HCT116 (cell line): ENCODE measurements around the gene GRID2IP. TPM values are rescaled to one million over a fixed set of nuclear protein-coding genes. Genes with fewer than 3 reads are reported as not detected.

Experiments
- ATAC-seq: fragments of 200-7000 bp; cut with Tn5 transposase; 2 replicates; pipeline ENCODE4 v1.9.1; 2020; ENCODE audit warnings: mild to moderate bottlenecking, moderate library complexity
- BruUV-seq: library from RNA; stranded (reverse); fragments of 400-500 nt; replicated peaks from 2 replicates; lab custom pipeline; 2021; lab: Mats Ljungman, UMichigan
- CTCF ChIA-PET: fragments of 300-600 bp; sonication (Branson Sonifier 250); formaldehyde crosslinking; loops from one replicate; lab custom pipeline; 2021; ENCODE audit warnings: antibody characterized with exemption; lab: Charles Lee
- POLR2A ChIA-PET: fragments of 300-600, 350-600 bp; sonication (Branson Sonifier 250); formaldehyde crosslinking; loops from one replicate; lab custom pipeline; 2021; ENCODE audit warnings: antibody characterized with exemption; lab: Charles Lee
- RAD21 ChIA-PET, 2 experiments: fragments of 300-600 bp; sonication (Branson Sonifier 250); formaldehyde crosslinking; loops; one replicate each; lab custom pipeline; 2023; ENCODE audit warnings: low total read pairs in 2 of 2; ENCODE audit not compliant: uncharacterized antibody in 2 of 2, unreplicated experiment in 2 of 2, low non-redundant PET in 1 of 2; lab: Charles Lee
- DNase-seq: peaks from one replicate; pipeline ENCODE4 v3.0.0-alpha.2; 2010; ENCODE audit warnings: low read depth, low spot score
- H2AFZ ChIP-seq: fragments of 200-600 bp; shearing (Covaris generic), sonication (generic); 2 replicates; pipeline ENCODE4 v1.6.1; 2017; ENCODE audit warnings: low read depth, mixed run types, mixed read lengths, antibody characterized with exemption, low read length; ENCODE audit not compliant: poor library complexity, severe bottlenecking
- H3K27ac ChIP-seq: 2 replicates; pipeline ENCODE4 v1.5.1; 2012; ENCODE audit warnings: low read depth, low read length
- H3K27me3 ChIP-seq: fragments of 200-600 bp; sonication (generic); 2 replicates; pipeline ENCODE4 v1.6.1; 2016; ENCODE audit warnings: mixed run types, low read length, mixed read lengths; ENCODE audit not compliant: insufficient read depth
- H3K36me3 ChIP-seq, 2 experiments: fragments of 200-500 bp in 1 of 2; fragments of 200-600 bp in 1 of 2; sonication (Bioruptor generic) in 1 of 2; sonication (generic) in 1 of 2; 2 replicates each; pipeline versions ENCODE4 v1.5.1 to v1.6.1; 2014 to 2016; ENCODE audit warnings: low read length in 2 of 2, inconsistent platforms in 1 of 2, mixed read lengths in 1 of 2, mixed run types in 1 of 2; ENCODE audit not compliant: insufficient read depth in 2 of 2, control insufficient read depth in 1 of 2
- H3K4me1 ChIP-seq, 2 experiments: fragments of 200-600 bp in 1 of 2; sonication (generic) in 1 of 2; 2 replicates each; pipeline versions ENCODE4 v1.5.1 to v1.6.1; 2012 to 2017; ENCODE audit warnings: low read length in 2 of 2, inconsistent platforms in 1 of 2, mild to moderate bottlenecking in 1 of 2, mixed read lengths in 1 of 2, mixed run types in 1 of 2, moderate library complexity in 1 of 2; ENCODE audit not compliant: insufficient read depth in 2 of 2, control insufficient read depth in 1 of 2
- H3K4me2 ChIP-seq: fragments of 200-600 bp; sonication (generic); 2 replicates; pipeline ENCODE4 v1.6.1; 2017; ENCODE audit warnings: mixed run types, low read length, mixed read lengths
- H3K4me3 ChIP-seq, 2 experiments: fragments of 200-600 bp in 1 of 2; sonication (generic) in 1 of 2; replicated peaks in 1 of 2; 2 replicates each; pipeline ENCODE4 v1.5.1; 2011 to 2016; ENCODE audit warnings: low read length in 2 of 2, control low read depth in 1 of 2, low read depth in 1 of 2, mild to moderate bottlenecking in 1 of 2, mixed read lengths in 1 of 2, mixed run types in 1 of 2
- H3K79me2 ChIP-seq: fragments of 200-600 bp; sonication (generic); 2 replicates; pipeline ENCODE4 v1.6.1; 2017; ENCODE audit warnings: mild to moderate bottlenecking, mixed run types, low read length, moderate library complexity, mixed read lengths; ENCODE audit not compliant: insufficient read depth
- H3K9ac ChIP-seq: fragments of 200-600 bp; sonication (generic); 2 replicates; pipeline ENCODE4 v1.6.1; 2016; ENCODE audit warnings: low read length, mixed read lengths
- H3K9me2 ChIP-seq: fragments of 200-600 bp; sonication (generic), shearing (Covaris generic); 2 replicates; pipeline ENCODE4 v1.6.1; 2017; ENCODE audit warnings: mixed run types, mild to moderate bottlenecking, moderate library complexity; ENCODE audit not compliant: insufficient read depth
- H3K9me3 ChIP-seq, 2 experiments: fragments of 200-500 bp in 1 of 2; fragments of 200-600 bp in 1 of 2; sonication (Bioruptor generic) in 1 of 2; sonication (generic) in 1 of 2; 2 replicates each; pipeline ENCODE4 v1.6.1; 2014 to 2017; ENCODE audit warnings: low read length in 2 of 2, mixed read lengths in 2 of 2, inconsistent platforms in 1 of 2, low read depth in 1 of 2, mild to moderate bottlenecking in 1 of 2, mixed run types in 1 of 2, moderate library complexity in 1 of 2; ENCODE audit not compliant: control insufficient read depth in 1 of 2, insufficient read depth in 1 of 2
- H4K20me1 ChIP-seq: fragments of 200-600 bp; sonication (generic), shearing (Covaris generic); 2 replicates; pipeline ENCODE4 v1.6.1; 2017; ENCODE audit warnings: mixed run types, mild to moderate bottlenecking, moderate library complexity; ENCODE audit not compliant: insufficient read depth
- ATF3 ChIP-seq: IDR thresholded peaks from 2 replicates; pipeline ENCODE4 v1.6.1; 2012
- CEBPB ChIP-seq: IDR thresholded peaks from 2 replicates; pipeline ENCODE4 v1.6.1; 2012; ENCODE audit warnings: low read depth
- EGR1 ChIP-seq: IDR thresholded peaks from 2 replicates; pipeline ENCODE4 v1.6.1; 2012; ENCODE audit warnings: low read depth
- ELF1 ChIP-seq: IDR thresholded peaks from 2 replicates; pipeline ENCODE4 v1.6.1; 2012; ENCODE audit warnings: low read depth, borderline replicate concordance
- EZH2 ChIP-seq: fragments of 200-600 bp; sonication (generic); IDR thresholded peaks from 2 replicates; pipeline ENCODE4 v1.6.1; 2017; ENCODE audit warnings: antibody characterized with exemption, mixed run types
- FOSL1 ChIP-seq: IDR thresholded peaks from 2 replicates; pipeline ENCODE4 v1.6.1; 2012; ENCODE audit warnings: low read depth
- JUND ChIP-seq: IDR thresholded peaks from 2 replicates; pipeline ENCODE4 v1.6.1; 2012
- MAX ChIP-seq: IDR thresholded peaks from 2 replicates; pipeline ENCODE4 v1.6.1; 2012
- YY1 ChIP-seq: IDR thresholded peaks from 2 replicates; pipeline ENCODE4 v1.6.1; 2011; ENCODE audit warnings: low read length, low read depth, moderate library complexity, mild to moderate bottlenecking; ENCODE audit not compliant: insufficient replicate concordance; ENCODE audit errors: extremely low read depth
- ZBTB33 ChIP-seq: IDR thresholded peaks from 2 replicates; pipeline ENCODE4 v1.6.1; 2011; ENCODE audit warnings: mild to moderate bottlenecking, low read length, moderate library complexity; ENCODE audit not compliant: insufficient replicate concordance; ENCODE audit errors: extremely low read depth
- intact Hi-C: fragments of 100-400 bp; cut with micrococcal nuclease; formaldehyde crosslinking; loops from 2 replicates; pipeline ENCODE4 v1.10.0; 2022
- total RNA-seq: library from RNA; stranded (reverse); gene quantifications from one replicate; pipeline ENCODE4 v1.2.1, GENCODE V29; 2021; ENCODE audit not compliant: unreplicated experiment

Gene GRID2IP
- total RNA-seq, 1 experiment from 2014 or later, result 3.2 TPM

- no peak overlapping the region for H3K9ac ChIP-seq
- CTCF ChIA-PET, result no interaction called here
- H3K27ac ChIP-seq, result no peak overlapping the region
- ATAC-seq (no peak), DNase-seq (no peak)
- H3K9me2 ChIP-seq, result no peaks in the 10 kb centered on the region
- no peaks in the 10 kb centered on the region for H3K9me3 ChIP-seq
- POLR2A ChIA-PET, result no interaction called here
- RAD21 ChIA-PET, result no interaction called here
- no peak overlapping the region for H3K4me3 ChIP-seq
- no peaks in the 10 kb centered on the region for H4K20me1 ChIP-seq
- BruUV-seq, result no TSS peak
- intact Hi-C loops, result no loop called here
- H3K4me2 ChIP-seq, result no peak overlapping the region
- no peaks in the 10 kb centered on the region for H3K36me3 ChIP-seq
- H3K27me3 ChIP-seq, result no peaks in the 10 kb centered on the region
- no peaks in the 10 kb centered on the region for H3K79me2 ChIP-seq
- no peak for TF ChIP-seq FOSL1
- no peak for TF ChIP-seq EZH2
- TF ChIP-seq EGR1, result no peak
- TF ChIP-seq ZBTB33, result no peak
- no peak for TF ChIP-seq YY1
- no peak for TF ChIP-seq MAX
- no peak overlapping the region for H2AFZ ChIP-seq
- no peaks in the 10 kb centered on the region for H3K4me1 ChIP-seq
Observed at GRCh38 chr7:6495597-6496262, 55.5 kb downstream of the GRID2IP start.

GRCh38 chr7:6494365-6494764 is 56.9 kb downstream of the GRID2IP start:
- Histone ChIP-seq H3K4me2 (no peak overlapping the region), H3K27me3 (no peaks in the 10 kb centered on the region), H3K9me3 (no peaks in the 10 kb centered on the region), H4K20me1 (no peaks in the 10 kb centered on the region), H3K4me1 (no peaks in the 10 kb centered on the region), H3K4me3 (no peak overlapping the region), H3K79me2 (no peaks in the 10 kb centered on the region), H3K9ac (no peak overlapping the region), H3K27ac (no peak overlapping the region), H3K9me2 (no peaks in the 10 kb centered on the region), H3K36me3 (no peaks in the 10 kb centered on the region), H2AFZ (no peak overlapping the region)
- POLR2A ChIA-PET, result interaction anchor here (0.7 kb wide), 1 partner anchor 126 kb away, joined by 3 read pairs; no protein-coding TSS in a partner anchor
- TF ChIP-seq EZH2 (no peak), ATF3 (no peak), EGR1 (no peak), CEBPB (no peak), ELF1 (no peak), YY1 (no peak), JUND (no peak)
- no TSS peak for BruUV-seq
- RAD21 ChIA-PET, result interaction anchor here in 1 of 2 experiments (0.7 kb wide), 1 partner anchor 1226 kb away, joined by 3 read pairs; no protein-coding TSS in a partner anchor
- CTCF ChIA-PET, result no interaction called here
- DNase-seq, result no peak
- ATAC-seq, result no peak
- intact Hi-C loops, result no loop called here
